Ascending aorta (tissue), 2 donors: ENCODE measurements around the gene CLSTN2. TPM values are rescaled to one million over a fixed set of nuclear protein-coding genes. Genes with fewer than 3 reads are reported as not detected.

ENCODE experiments used
- DNase-seq, 2 donors: peaks; one replicate each; pipeline ENCODE4 v3.0.0-alpha.2; 2019; ENCODE audit warnings: low spot score in 2 of 2
- H3K27ac ChIP-seq, 2 donors: fragments of 200-600 bp; sonication (generic); one replicate each; pipeline ENCODE4 v1.5.1; 2016 to 2017; ENCODE audit warnings: mild to moderate bottlenecking in 1 of 2
- H3K27me3 ChIP-seq: fragments of 200-600 bp; sonication (generic); one replicate; pipeline ENCODE4 v1.5.1; 2017
- H3K36me3 ChIP-seq, 2 donors: fragments of 200-600 bp; sonication (generic); one replicate each; pipeline ENCODE4 v1.5.1; 2016
- H3K4me1 ChIP-seq, 2 donors: fragments of 200-600 bp; sonication (generic); one replicate each; pipeline ENCODE4 v1.5.1; 2016 to 2017; ENCODE audit warnings: mild to moderate bottlenecking in 1 of 2
- H3K4me3 ChIP-seq, 2 donors: fragments of 200-600 bp; sonication (generic); one replicate each; pipeline ENCODE4 v1.5.1; 2016 to 2017; ENCODE audit warnings: mild to moderate bottlenecking in 1 of 2
- H3K9me3 ChIP-seq, 2 donors: fragments of 200-600 bp; sonication (generic); one replicate each; pipeline ENCODE4 v1.5.1; 2016
- CTCF ChIP-seq, 3 experiments: fragments of 200-600 bp in 2 of 3; fragments of 450-650 bp in 1 of 3; sonication (generic) in 2 of 3; IDR thresholded peaks; one replicate each; pipeline ENCODE4 v1.5.1; 2016 to 2019; ENCODE audit warnings: antibody characterized with exemption in 3 of 3, mild to moderate bottlenecking in 1 of 3, moderate library complexity in 1 of 3
- intact Hi-C: fragments of 100-400 bp; cut with DNase I; formaldehyde crosslinking; loops from one replicate; pipeline ENCODE4 v1.15.1; 2023
- total RNA-seq: library from RNA; depleted of rRNA; stranded (reverse); fragments of >200 nt; gene quantifications from one replicate; pipeline ENCODE4 v1.1.0, GENCODE V29; 2016

Gene CLSTN2
- total RNA-seq, 1 donor from 2014 or later = 65.8 TPM

GRCh38 chr3:140377644-140378043, 442.7 kb downstream of the CLSTN2 start:
- no peak for TF ChIP-seq CTCF (IDR thresholded peaks at IDR 0.05)
- no peak overlapping the region for H3K4me3 ChIP-seq
- DNase-seq = no peak
- no peak overlapping the region for H3K27ac ChIP-seq
- no peaks in the 10 kb centered on the region for H3K9me3 ChIP-seq
- intact Hi-C loops = no loop called here
- H3K36me3 ChIP-seq = no peaks in the 10 kb centered on the region
- no peaks in the 10 kb centered on the region for H3K27me3 ChIP-seq
- H3K4me1 ChIP-seq = no peaks in the 10 kb centered on the region

- no peak for TF ChIP-seq CTCF (IDR thresholded peaks at IDR 0.05)
- no peak overlapping the region for H3K27ac ChIP-seq
These were observed 443.8 kb downstream of the CLSTN2 start for GRCh38 chr3:140378571-140379340.

GRCh38 chr3:140384028-140384771, 449.2 kb downstream of the CLSTN2 start:
- TF ChIP-seq CTCF (IDR thresholded peaks at IDR 0.05) = no peak
- Histone ChIP-seq H3K4me1 (no peaks in the 10 kb centered on the region), H3K27me3 (no peaks in the 10 kb centered on the region), H3K9me3 (no peaks in the 10 kb centered on the region), H3K36me3 (no peaks in the 10 kb centered on the region), H3K27ac (no peak overlapping the region), H3K4me3 (no peak overlapping the region)
- intact Hi-C loops = no loop called here
- no peak for DNase-seq

More at GRCh38 chr3:140378571-140379340, 443.8 kb downstream of the CLSTN2 start:
- Histone ChIP-seq H3K4me3 (no peak overlapping the region), H3K4me1 (no peaks in the 10 kb centered on the region), H3K27me3 (no peaks in the 10 kb centered on the region), H3K9me3 (no peaks in the 10 kb centered on the region), H3K36me3 (no peaks in the 10 kb centered on the region)
- intact Hi-C loops = no loop called here
- DNase-seq = no peak

- intact Hi-C loops = no loop called here
- H3K27me3 ChIP-seq = no peaks in the 10 kb centered on the region
- H3K4me3 ChIP-seq = no peak overlapping the region
- H3K4me1 ChIP-seq = no peaks in the 10 kb centered on the region
- no peak overlapping the region for H3K27ac ChIP-seq
- H3K36me3 ChIP-seq = no peaks in the 10 kb centered on the region
- no peak for DNase-seq
- TF ChIP-seq CTCF (IDR thresholded peaks at IDR 0.05) = no peak
- no peaks in the 10 kb centered on the region for H3K9me3 ChIP-seq
These were observed 449.9 kb downstream of the CLSTN2 start for GRCh38 chr3:140384876-140385275.

GRCh38 chr3:140386357-140387100, 451.5 kb downstream of the CLSTN2 start:
- no peak for DNase-seq
- H3K27ac ChIP-seq = no peak overlapping the region
- H3K9me3 ChIP-seq = no peaks in the 10 kb centered on the region
- H3K4me3 ChIP-seq = no peak overlapping the region
- H3K4me1 ChIP-seq = no peaks in the 10 kb centered on the region
- no peaks in the 10 kb centered on the region for H3K27me3 ChIP-seq
- intact Hi-C loops = no loop called here
- H3K36me3 ChIP-seq = no peaks in the 10 kb centered on the region
- TF ChIP-seq CTCF (IDR thresholded peaks at IDR 0.05) = no peak
